Osteoblast (primary cell): Measurements from ENCODE around the gene SOX13. TPM values are rescaled to one million over a fixed set of nuclear protein-coding genes. Genes with fewer than 3 reads are reported as not detected.
A peak's percentile ranks its signal among the peaks of the same experiment; 100 is the strongest.

Experiments
- DNase-seq: peaks from one replicate; pipeline ENCODE4 v3.0.0; 2011; ENCODE audit warnings: low spot score, mixed read lengths; ENCODE audit not compliant: insufficient read length; ENCODE audit errors: missing footprints
- H2AFZ ChIP-seq: 2 replicates; pipeline ENCODE4 v1.6.0; 2011; ENCODE audit warnings: mild to moderate bottlenecking, low read length
- H3K27ac ChIP-seq: 2 replicates; pipeline ENCODE4 v1.5.1; 2011; ENCODE audit warnings: mild to moderate bottlenecking, low read depth, low read length, moderate library complexity
- H3K27me3 ChIP-seq: 2 replicates; pipeline ENCODE4 v1.6.0; 2012; ENCODE audit warnings: mild to moderate bottlenecking, control low read depth, inconsistent platforms, low read length, moderate library complexity; ENCODE audit not compliant: insufficient read depth
- H3K36me3 ChIP-seq: 2 replicates; pipeline ENCODE4 v1.5.1; 2011; ENCODE audit warnings: mild to moderate bottlenecking, low read length, control low read depth, moderate library complexity; ENCODE audit not compliant: insufficient read depth
- H3K4me1 ChIP-seq: 2 replicates; pipeline ENCODE4 v1.5.1; 2011; ENCODE audit warnings: mild to moderate bottlenecking, low read length, control low read depth, moderate library complexity; ENCODE audit not compliant: insufficient read depth
- H3K4me2 ChIP-seq: 2 replicates; pipeline ENCODE4 v1.6.0; 2011; ENCODE audit warnings: mild to moderate bottlenecking, low read length; ENCODE audit not compliant: insufficient read depth
- H3K4me3 ChIP-seq: fragments of 200-600 bp; sonication (generic); 3 replicates; pipeline ENCODE4 v1.5.1; 2012; ENCODE audit warnings: mild to moderate bottlenecking, low read length, inconsistent platforms; ENCODE audit not compliant: insufficient read depth
- H3K79me2 ChIP-seq: 2 replicates; pipeline ENCODE4 v1.6.0; 2012; ENCODE audit warnings: mild to moderate bottlenecking, low read length, control low read depth, inconsistent platforms; ENCODE audit not compliant: insufficient read depth
- H3K9me3 ChIP-seq: 2 replicates; pipeline ENCODE4 v1.5.1; 2011; ENCODE audit warnings: low read depth, low read length, control low read depth
- H4K20me1 ChIP-seq: 2 replicates; pipeline ENCODE4 v1.6.0; 2012; ENCODE audit warnings: mild to moderate bottlenecking, low read length, control low read depth; ENCODE audit not compliant: insufficient read depth
- CTCF ChIP-seq: IDR thresholded peaks from 2 replicates; pipeline ENCODE4 v1.5.1; 2011; ENCODE audit warnings: mild to moderate bottlenecking, low read depth, low read length, moderate library complexity; ENCODE audit errors: extremely low read depth
- total RNA-seq: library from RNA; depleted of rRNA; stranded (reverse); fragments of >200 nt; gene quantifications from 2 replicates; pipeline ENCODE4 v1.2.3, GENCODE V29; 2012

SOX13 gene
- total RNA-seq, 1 donor = 9.0 TPM

DNA sequence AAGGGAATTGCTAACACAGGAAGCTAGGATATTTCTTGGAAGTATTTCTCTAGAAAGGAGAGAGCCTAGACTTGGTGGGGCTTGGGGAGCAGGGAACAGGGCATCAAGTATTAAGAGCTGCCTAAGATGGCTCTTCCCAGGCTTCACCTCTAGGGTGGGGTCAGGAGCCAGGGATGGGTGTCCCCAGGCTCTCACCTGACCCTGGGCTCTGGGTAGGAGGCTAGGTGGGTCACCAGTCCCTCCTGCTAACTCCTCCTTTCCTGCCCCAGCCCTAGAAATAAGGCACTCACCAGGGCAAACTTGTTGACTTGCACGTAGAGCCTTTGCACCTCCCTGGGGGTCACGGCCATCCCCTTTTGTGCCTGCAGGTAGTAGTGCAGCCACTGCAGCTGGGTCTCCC lies 63.9 kb downstream of the SOX13 start:
- Histone ChIP-seq H3K4me2 (no peak overlapping the region), H3K27me3 (peaks cover 13% of the 10 kb centered on the region), H3K4me3 (no peak overlapping the region), H2AFZ (no peak overlapping the region), H3K9me3 (no peaks in the 10 kb centered on the region), H3K27ac (no peak overlapping the region), H3K36me3 (no peaks in the 10 kb centered on the region), H4K20me1 (no peaks in the 10 kb centered on the region), H3K79me2 (no peaks in the 10 kb centered on the region), H3K4me1 (no peaks in the 10 kb centered on the region)
- no peak for DNase-seq
- no peak for TF ChIP-seq CTCF

- no peak for TF ChIP-seq CTCF
- no peaks in the 10 kb centered on the region for H4K20me1 ChIP-seq
- peak; percentile 36 for DNase-seq
- no peaks in the 10 kb centered on the region for H3K36me3 ChIP-seq
- H2AFZ ChIP-seq = no peak overlapping the region
- no peaks in the 10 kb centered on the region for H3K9me3 ChIP-seq
- no peaks in the 10 kb centered on the region for H3K79me2 ChIP-seq
- H3K27me3 ChIP-seq = peaks cover 19% of the 10 kb centered on the region
- H3K4me3 ChIP-seq = no peak overlapping the region
- H3K4me2 ChIP-seq = no peak overlapping the region
- H3K4me1 ChIP-seq = no peaks in the 10 kb centered on the region
- no peak overlapping the region for H3K27ac ChIP-seq
These were observed 66.2 kb downstream of the SOX13 start for GRCh38 chr1:204139088-204139487.

- H3K36me3 ChIP-seq = no peaks in the 10 kb centered on the region
These were observed 67.0 kb downstream of the SOX13 start for GRCh38 chr1:204139952-204140351.

GRCh38 chr1:204141131-204141530 lies 68.2 kb downstream of the SOX13 start:
- no peaks in the 10 kb centered on the region for H4K20me1 ChIP-seq
- no peaks in the 10 kb centered on the region for H3K36me3 ChIP-seq
- H3K27ac ChIP-seq = no peak overlapping the region
- peaks cover 29% of the 10 kb centered on the region for H3K27me3 ChIP-seq
- no peak for TF ChIP-seq CTCF
- H3K4me1 ChIP-seq = no peaks in the 10 kb centered on the region
- H3K4me3 ChIP-seq = no peak overlapping the region
- H3K9me3 ChIP-seq = no peaks in the 10 kb centered on the region
- no peaks in the 10 kb centered on the region for H3K79me2 ChIP-seq
- no peak for DNase-seq
- H2AFZ ChIP-seq = no peak overlapping the region
- H3K4me2 ChIP-seq = no peak overlapping the region

More at GRCh38 chr1:204139952-204140351, 67.0 kb downstream of the SOX13 start:
- Histone ChIP-seq H3K79me2 (no peaks in the 10 kb centered on the region), H3K4me1 (no peaks in the 10 kb centered on the region), H2AFZ (no peak overlapping the region), H3K27ac (no peak overlapping the region), H4K20me1 (no peaks in the 10 kb centered on the region), H3K9me3 (no peaks in the 10 kb centered on the region), H3K4me2 (no peak overlapping the region), H3K27me3 (peaks cover 23% of the 10 kb centered on the region), H3K4me3 (no peak overlapping the region)
- no peak for TF ChIP-seq CTCF
- peak; percentile 14 for DNase-seq
